H1 (cell line): Measurements from ENCODE around the gene ADARB2. TPM values are rescaled to one million over a fixed set of nuclear protein-coding genes. Genes with fewer than 3 reads are reported as not detected.

ENCODE experiments used
- CTCF ChIA-PET: fragments of 300-600 bp; sonication (Branson Sonifier 250); formaldehyde crosslinking; loops from one replicate; lab custom pipeline; 2021; ENCODE audit not compliant: partially characterized antibody; lab: Charles Lee
- POLR2A ChIA-PET: fragments of 300-600 bp; sonication (Branson Sonifier 250); formaldehyde crosslinking; loops from one replicate; lab custom pipeline; 2021; ENCODE audit warnings: inconsistent platforms; ENCODE audit not compliant: partially characterized antibody; lab: Charles Lee
- DNase-seq, 2 experiments: peaks; one replicate each; pipeline versions ENCODE4 v3.0.0 to v3.0.0-alpha.2; 2010 to 2022; ENCODE audit warnings: low spot score in 2 of 2, low read depth in 1 of 2, mixed read lengths in 1 of 2
- FAIRE-seq: peaks from 2 replicates; lab custom pipeline; 2011; peaks lifted over from hg19 to GRCh38; lab: Jason Lieb, UNC
- H2AFZ ChIP-seq: 2 replicates; pipeline ENCODE4 v1.8.1; 2012; ENCODE audit warnings: low read length, inconsistent platforms
- H2AK5ac ChIP-seq: 2 replicates; pipeline ENCODE4 v1.6.1; 2013; ENCODE audit warnings: low read depth, low read length
- H2BK120ac ChIP-seq: replicated peaks from 2 replicates; pipeline ENCODE3; 2013; ENCODE audit warnings: low read depth, low read length, inconsistent platforms
- H2BK12ac ChIP-seq: 2 replicates; pipeline ENCODE4 v1.6.1; 2013; ENCODE audit warnings: low read depth, low read length
- H2BK15ac ChIP-seq: 2 replicates; pipeline ENCODE4 v1.6.1; 2013; ENCODE audit warnings: low read length
- H2BK20ac ChIP-seq: 2 replicates; pipeline ENCODE4 v1.6.1; 2013; ENCODE audit warnings: low read length
- H2BK5ac ChIP-seq: 2 replicates; pipeline ENCODE4 v1.6.1; 2013; ENCODE audit warnings: low read depth, low read length
- H3K14ac ChIP-seq: 2 replicates; pipeline ENCODE4 v1.6.1; 2013; ENCODE audit warnings: inconsistent platforms; ENCODE audit not compliant: insufficient read length
- H3K18ac ChIP-seq: 2 replicates; pipeline ENCODE4 v1.6.1; 2013; ENCODE audit warnings: low read length; ENCODE audit errors: extremely low read depth
- H3K23ac ChIP-seq: 2 replicates; pipeline ENCODE4 v1.6.1; 2013; ENCODE audit warnings: inconsistent platforms; ENCODE audit not compliant: insufficient read length
- H3K23me2 ChIP-seq: 2 replicates; pipeline ENCODE4 v1.6.1; 2013; ENCODE audit warnings: low read depth, low read length
- H3K27ac ChIP-seq: 2 replicates; pipeline ENCODE4 v1.6.1; 2011; ENCODE audit warnings: low read depth, low read length, inconsistent platforms
- H3K27me3 ChIP-seq, 4 experiments: replicated peaks in 1 of 4; 1 replicate in 1 of 4; 2 replicates in 3 of 4; pipeline versions ENCODE4 v1.6.1 to v1.8.1; 2011 to 2013; ENCODE audit warnings: low read length in 3 of 4, mild to moderate bottlenecking in 3 of 4, inconsistent platforms in 2 of 4, mixed read lengths in 2 of 4, moderate library complexity in 1 of 4; ENCODE audit not compliant: control insufficient read depth in 3 of 4, insufficient read depth in 3 of 4; ENCODE audit errors: extremely low read depth in 1 of 4
- H3K36me3 ChIP-seq, 4 experiments: 2 replicates each; pipeline versions ENCODE4 v1.6.1 to v1.8.1; 2011 to 2013; ENCODE audit warnings: mild to moderate bottlenecking in 4 of 4, low read length in 3 of 4, moderate library complexity in 2 of 4, control low read depth in 1 of 4, inconsistent platforms in 1 of 4; ENCODE audit not compliant: insufficient read depth in 4 of 4, control insufficient read depth in 2 of 4
- H3K4ac ChIP-seq: replicated peaks from 2 replicates; pipeline ENCODE3; 2013; ENCODE audit warnings: low read length, low read depth, mixed read lengths, inconsistent platforms; ENCODE audit not compliant: insufficient read length
- H3K4me1 ChIP-seq, 4 experiments: replicated peaks in 1 of 4; 1 replicate in 1 of 4; 2 replicates in 3 of 4; pipeline versions ENCODE4 v1.6.1 to v1.8.1; 2011 to 2013; ENCODE audit warnings: low read length in 3 of 4, inconsistent platforms in 2 of 4, mixed read lengths in 1 of 4; ENCODE audit not compliant: insufficient read depth in 4 of 4, control insufficient read depth in 3 of 4
- H3K4me2 ChIP-seq, 2 experiments: 2 replicates each; pipeline versions ENCODE4 v1.6.1 to v1.8.1; 2011 to 2013; ENCODE audit warnings: low read depth in 2 of 2, low read length in 2 of 2, control low read depth in 1 of 2, inconsistent platforms in 1 of 2, mild to moderate bottlenecking in 1 of 2; ENCODE audit not compliant: insufficient read depth in 1 of 2
- H3K4me3 ChIP-seq, 4 experiments: fragments of 200-600, 300-600 bp in 1 of 4; sonication (generic), shearing (Covaris generic), sonication (Bioruptor Twin) in 1 of 4; 2 replicates each; pipeline versions ENCODE4 v1.5.1 to v1.8.1; 2011 to 2016; ENCODE audit warnings: low read length in 4 of 4, low read depth in 3 of 4, control low read depth in 2 of 4, inconsistent platforms in 2 of 4, mild to moderate bottlenecking in 2 of 4, mixed read lengths in 1 of 4, moderate library complexity in 1 of 4; ENCODE audit not compliant: insufficient read depth in 2 of 4; ENCODE audit errors: extremely low read depth in 1 of 4
- H3K56ac ChIP-seq: replicated peaks from 2 replicates; pipeline ENCODE3; 2013; ENCODE audit warnings: low read depth, mild to moderate bottlenecking, mixed read lengths, low read length, inconsistent platforms; ENCODE audit not compliant: insufficient read length
- H3K79me1 ChIP-seq: 2 replicates; pipeline ENCODE4 v1.6.1; 2013; ENCODE audit warnings: low read depth, low read length, control low read depth
- H3K79me2 ChIP-seq, 2 experiments: 2 replicates each; pipeline versions ENCODE4 v1.6.1 to v1.8.1; 2012 to 2013; ENCODE audit warnings: low read length in 2 of 2, mild to moderate bottlenecking in 2 of 2, inconsistent platforms in 1 of 2; ENCODE audit not compliant: insufficient read depth in 2 of 2, control insufficient read depth in 1 of 2
- H3K9ac ChIP-seq, 4 experiments: replicated peaks in 1 of 4; 1 replicate in 1 of 4; 2 replicates in 3 of 4; pipeline versions ENCODE4 v1.6.1 to v1.8.1; 2011 to 2013; ENCODE audit warnings: low read depth in 3 of 4, low read length in 3 of 4, control low read depth in 2 of 4, mild to moderate bottlenecking in 2 of 4, moderate library complexity in 2 of 4, inconsistent platforms in 1 of 4; ENCODE audit errors: extremely low read depth in 1 of 4
- H3K9me3 ChIP-seq, 2 experiments: 2 replicates each; pipeline versions ENCODE4 v1.6.1 to v1.8.1; 2012 to 2013; ENCODE audit warnings: mild to moderate bottlenecking in 2 of 2, moderate library complexity in 2 of 2, control low read depth in 1 of 2, inconsistent platforms in 1 of 2, low read depth in 1 of 2, low read length in 1 of 2, mixed read lengths in 1 of 2; ENCODE audit not compliant: insufficient read depth in 2 of 2
- H4K20me1 ChIP-seq, 2 experiments: replicated peaks in 1 of 2; 2 replicates each; pipeline versions ENCODE3 to v1.8.1; 2011 to 2013; ENCODE audit warnings: inconsistent platforms in 2 of 2, low read length in 2 of 2, mild to moderate bottlenecking in 1 of 2; ENCODE audit not compliant: insufficient read depth in 2 of 2, control insufficient read depth in 1 of 2
- H4K5ac ChIP-seq: 2 replicates; pipeline ENCODE4 v1.6.1; 2013; ENCODE audit warnings: low read length, low read depth, mixed read lengths, inconsistent platforms; ENCODE audit not compliant: insufficient read length
- H4K8ac ChIP-seq: 2 replicates; pipeline ENCODE4 v1.8.0; 2013; ENCODE audit warnings: mild to moderate bottlenecking, moderate library complexity, low read length, inconsistent platforms; ENCODE audit not compliant: insufficient read depth; ENCODE audit errors: extremely low read depth
- H4K91ac ChIP-seq: replicated peaks from 2 replicates; pipeline ENCODE3; 2013; ENCODE audit warnings: low read length, mixed read lengths, inconsistent platforms; ENCODE audit not compliant: insufficient read length
- EZH2 ChIP-seq: fragments of 200-600 bp; sonication (generic); IDR thresholded peaks from 2 replicates; pipeline ENCODE4 v1.7.1; 2012; ENCODE audit warnings: low read depth, mild to moderate bottlenecking, moderate library complexity, low read length, inconsistent platforms; ENCODE audit not compliant: severe bottlenecking
- HDAC2 ChIP-seq, 2 experiments: fragments of 300-600 bp in 1 of 2; sonication (generic) in 1 of 2; IDR thresholded peaks; 2 replicates each; pipeline ENCODE4 v1.6.1; 2011 to 2012; ENCODE audit warnings: low read depth in 2 of 2, low read length in 2 of 2, mild to moderate bottlenecking in 2 of 2, moderate library complexity in 2 of 2, borderline replicate concordance in 1 of 2, inconsistent platforms in 1 of 2
- POLR2A ChIP-seq, 2 experiments: IDR thresholded peaks; 1 replicate in 1 of 2; 2 replicates in 1 of 2; pipeline ENCODE4 v1.6.1; 2011; ENCODE audit warnings: low read depth in 2 of 2, low read length in 2 of 2, mild to moderate bottlenecking in 2 of 2; ENCODE audit errors: control extremely low read depth in 1 of 2
- RFX5 ChIP-seq: IDR thresholded peaks from 2 replicates; pipeline ENCODE4 v1.6.1; 2011; ENCODE audit warnings: low read depth, low read length, improper control_type of control experiment, borderline replicate concordance
- WGBS, 2 experiments: shearing (Covaris generic) in 1 of 2; methylation state at CpG; one replicate each; pipeline versions ENCODE4 v1.1.6 to v1.1.7; 2013 to 2015; ENCODE audit warnings: low lambda C conversion rate in 2 of 2, mixed read lengths in 2 of 2, inconsistent platforms in 1 of 2, low coverage in 1 of 2, missing lambda C conversion rate in 1 of 2; ENCODE audit not compliant: insufficient replicate concordance in 2 of 2, insufficient coverage in 1 of 2, insufficient read length in 1 of 2; ENCODE audit errors: extremely low coverage in 1 of 2, missing lambda C conversion rate in 1 of 2; 5-methylcytosine and 5-hydroxymethylcytosine counted together
- polyA plus RNA-seq, 7 experiments: library from polyadenylated mRNA; depleted of rRNA in 3 of 7; stranded (reverse) in 5 of 7; unstranded in 2 of 7; fragments of >200 nt in 5 of 7; fragments of 200-250 nt in 2 of 7; gene quantifications; 1 replicate in 5 of 7; 2 replicates in 1 of 7; 4 replicates in 1 of 7; pipeline versions ENCODE4 v1.2.1 to v1.2.3, GENCODE V29; 2011 to 2013; ENCODE audit warnings: missing spikeins in 2 of 7, mixed read lengths in 2 of 7
- total RNA-seq: library from RNA; stranded (reverse); fragmentation: NEBNext Ultra II Directional; extraction: Animal tissue kit (Norgen Biotek cat#: 25700); gene quantifications from 2 replicates; pipeline ENCODE4 v1.2.1, GENCODE V29; 2021

ADARB2 gene
- total and polyA plus RNA-seq, 2 of the 8 experiments (the other 6 are each of a cell fraction or from before 2014, with no cell fraction given) = 2.2 to 2.8 TPM

DNA sequence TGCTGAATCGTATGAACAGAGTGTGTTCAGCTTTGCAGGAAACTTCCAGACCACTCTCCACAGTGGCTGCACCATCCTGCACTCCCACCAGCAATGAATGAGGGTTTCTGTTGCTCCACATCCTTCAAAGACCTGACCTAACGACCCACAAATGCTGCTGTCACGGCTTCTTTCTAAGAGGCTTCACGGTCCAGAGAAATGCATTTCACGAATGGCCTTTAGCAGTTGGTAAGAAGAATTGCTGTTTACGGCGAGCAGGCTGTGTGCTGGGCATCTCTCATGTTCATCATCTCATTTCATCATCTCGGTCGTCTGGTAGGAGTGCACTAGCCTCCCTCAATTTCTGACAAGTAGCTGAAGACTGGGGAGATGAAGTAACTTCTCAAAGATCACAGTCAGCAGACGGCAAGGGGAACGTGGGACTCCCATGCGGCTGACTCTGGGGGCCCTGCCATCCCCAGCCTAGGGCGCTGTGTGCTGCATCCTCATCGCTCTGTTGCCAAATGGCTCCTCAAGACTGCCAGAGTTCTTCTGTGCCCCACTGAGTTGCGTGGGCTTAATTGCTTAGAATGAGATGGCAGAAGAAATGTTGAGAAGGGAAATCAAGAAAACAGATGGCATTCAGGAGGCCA is 72.9 kb downstream of the ADARB2 start:
- no peak overlapping the region for H3K4me2 ChIP-seq
- no peak overlapping the region for H3K4ac ChIP-seq
- no peaks in the 10 kb centered on the region for H3K9me3 ChIP-seq
- H3K27ac ChIP-seq = no peak overlapping the region
- no peak for FAIRE-seq
- H3K18ac ChIP-seq = no peak overlapping the region
- no peak overlapping the region for H2BK15ac ChIP-seq
- H3K23me2 ChIP-seq = peaks cover 3% of the 10 kb centered on the region; the same call in 1 of the 2 replicates
- H2BK20ac ChIP-seq = no peak overlapping the region
- no peak overlapping the region for H2BK12ac ChIP-seq
- H3K56ac ChIP-seq = no peak overlapping the region
- no peak overlapping the region for H3K4me3 ChIP-seq
- H3K4me1 ChIP-seq = peaks cover 0 to under 1% (median 0%) of the 10 kb centered on the region in 4 experiments; a peak in 3 of 7 replicates
- no peak overlapping the region for H2BK120ac ChIP-seq
- no peak overlapping the region for H3K9ac ChIP-seq
- no peak for DNase-seq
- H2AK5ac ChIP-seq = no peak overlapping the region
- no peak overlapping the region for H2BK5ac ChIP-seq
- H3K27me3 ChIP-seq = no peaks in the 10 kb centered on the region
- H3K36me3 ChIP-seq = no peaks in the 10 kb centered on the region
- peaks cover 0 to 3% of the 10 kb centered on the region in 2 experiments for H4K20me1 ChIP-seq
- no peak overlapping the region for H4K91ac ChIP-seq
- no peak for TF ChIP-seq HDAC2 (IDR thresholded peaks at IDR 0.05; ENCODE audit: borderline replicate concordance in 1 of 2, low read depth in 2 of 2, low read length in 2 of 2)
- TF ChIP-seq POLR2A (IDR thresholded peaks at IDR 0.05; ENCODE audit: control extremely low read depth in 1 of 2, low read depth in 2 of 2, low read length in 2 of 2) = no peak
- no peak for TF ChIP-seq RFX5
- no peak for TF ChIP-seq EZH2
- H3K14ac ChIP-seq = no peak overlapping the region
- no peak overlapping the region for H2AFZ ChIP-seq
- no peak overlapping the region for H4K5ac ChIP-seq
- no peak overlapping the region for H4K8ac ChIP-seq
- WGBS, 2 experiments = 90% methylated on average over 15 of the region's 15 CpGs; no CpG with 5 or more reads in 1 of the 2 experiments
- CTCF ChIA-PET = no interaction called here
- no peaks in the 10 kb centered on the region for H3K79me2 ChIP-seq
- H3K23ac ChIP-seq = no peak overlapping the region
- no peaks in the 10 kb centered on the region; the same call in 1 of the 2 replicates for H3K79me1 ChIP-seq
- POLR2A ChIA-PET = no interaction called here
